GM13976 (cell line): Measurements from ENCODE around the gene CDK3.

Experiments
- DNase-seq: peaks from one replicate; pipeline ENCODE4 v3.0.0; 2012; ENCODE audit warnings: low spot score
- in situ Hi-C: fragments of 300-500 bp; cut with MboI; formaldehyde crosslinking; loops from one replicate; pipeline ENCODE4 v1.12.0; 2022; ENCODE audit warnings: low sequenced_read_pairs, mixed read lengths, inconsistent platforms; ENCODE audit not compliant: unreplicated experiment
- TF ChIP-seq, protein P1 (sequence below): IDR thresholded peaks from 2 replicates; pipeline ENCODE4 v1.5.1; 2012; ENCODE audit warnings: borderline replicate concordance, mild to moderate bottlenecking; ENCODE audit not compliant: insufficient read depth; ENCODE audit errors: extremely low read depth, missing control alignments, control extremely low read depth

CDK3 gene

DNA sequence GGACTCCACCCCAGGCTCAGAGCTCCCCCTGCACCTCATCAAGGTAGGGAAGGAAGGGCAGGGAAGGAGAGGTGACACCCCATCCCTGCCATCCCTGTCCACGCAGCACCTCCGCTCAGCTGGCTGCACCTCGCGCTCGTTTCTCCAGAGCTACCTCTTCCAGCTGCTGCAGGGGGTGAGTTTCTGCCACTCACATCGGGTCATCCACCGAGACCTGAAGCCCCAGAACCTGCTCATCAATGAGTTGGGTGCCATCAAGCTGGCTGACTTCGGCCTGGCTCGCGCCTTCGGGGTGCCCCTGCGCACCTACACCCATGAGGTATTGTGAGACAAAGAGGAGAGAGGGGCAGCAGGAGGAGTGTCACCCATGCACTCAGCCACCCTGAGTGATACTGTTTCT is 1.4 kb downstream of the CDK3 start:
- in situ Hi-C loops = loop anchor here (10.0 kb wide), 1 partner anchor 293 kb away; no protein-coding TSS in a partner anchor
- TF ChIP-seq, protein P1, sequence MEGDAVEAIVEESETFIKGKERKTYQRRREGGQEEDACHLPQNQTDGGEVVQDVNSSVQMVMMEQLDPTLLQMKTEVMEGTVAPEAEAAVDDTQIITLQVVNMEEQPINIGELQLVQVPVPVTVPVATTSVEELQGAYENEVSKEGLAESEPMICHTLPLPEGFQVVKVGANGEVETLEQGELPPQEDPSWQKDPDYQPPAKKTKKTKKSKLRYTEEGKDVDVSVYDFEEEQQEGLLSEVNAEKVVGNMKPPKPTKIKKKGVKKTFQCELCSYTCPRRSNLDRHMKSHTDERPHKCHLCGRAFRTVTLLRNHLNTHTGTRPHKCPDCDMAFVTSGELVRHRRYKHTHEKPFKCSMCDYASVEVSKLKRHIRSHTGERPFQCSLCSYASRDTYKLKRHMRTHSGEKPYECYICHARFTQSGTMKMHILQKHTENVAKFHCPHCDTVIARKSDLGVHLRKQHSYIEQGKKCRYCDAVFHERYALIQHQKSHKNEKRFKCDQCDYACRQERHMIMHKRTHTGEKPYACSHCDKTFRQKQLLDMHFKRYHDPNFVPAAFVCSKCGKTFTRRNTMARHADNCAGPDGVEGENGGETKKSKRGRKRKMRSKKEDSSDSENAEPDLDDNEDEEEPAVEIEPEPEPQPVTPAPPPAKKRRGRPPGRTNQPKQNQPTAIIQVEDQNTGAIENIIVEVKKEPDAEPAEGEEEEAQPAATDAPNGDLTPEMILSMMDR = no peak
- no peak for DNase-seq

DNA sequence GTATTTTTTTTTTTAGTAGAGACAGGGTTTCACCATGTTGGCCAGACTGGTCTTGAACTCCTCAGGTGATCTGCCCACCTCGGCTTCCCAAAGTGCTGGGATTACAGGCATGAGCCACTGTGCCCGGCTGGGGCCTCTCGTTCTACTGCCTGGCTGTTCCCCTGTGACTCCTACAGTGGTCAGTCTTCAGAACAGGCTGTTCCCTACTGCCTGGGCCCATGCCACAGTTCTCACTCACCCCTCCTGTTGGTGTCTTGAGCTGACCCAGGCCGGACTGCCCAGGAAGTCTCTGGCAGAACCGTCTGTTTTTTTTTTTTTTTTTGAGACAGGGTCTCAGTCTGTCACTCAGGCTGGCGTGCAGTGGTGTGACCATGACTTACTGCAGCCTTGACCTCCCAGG is 3.3 kb downstream of the CDK3 start:
- DNase-seq = no peak
- TF ChIP-seq, protein P1 = no peak
- in situ Hi-C loops = loop anchor here (10.0 kb wide), 1 partner anchor 291 kb away; no protein-coding TSS in a partner anchor

DNA sequence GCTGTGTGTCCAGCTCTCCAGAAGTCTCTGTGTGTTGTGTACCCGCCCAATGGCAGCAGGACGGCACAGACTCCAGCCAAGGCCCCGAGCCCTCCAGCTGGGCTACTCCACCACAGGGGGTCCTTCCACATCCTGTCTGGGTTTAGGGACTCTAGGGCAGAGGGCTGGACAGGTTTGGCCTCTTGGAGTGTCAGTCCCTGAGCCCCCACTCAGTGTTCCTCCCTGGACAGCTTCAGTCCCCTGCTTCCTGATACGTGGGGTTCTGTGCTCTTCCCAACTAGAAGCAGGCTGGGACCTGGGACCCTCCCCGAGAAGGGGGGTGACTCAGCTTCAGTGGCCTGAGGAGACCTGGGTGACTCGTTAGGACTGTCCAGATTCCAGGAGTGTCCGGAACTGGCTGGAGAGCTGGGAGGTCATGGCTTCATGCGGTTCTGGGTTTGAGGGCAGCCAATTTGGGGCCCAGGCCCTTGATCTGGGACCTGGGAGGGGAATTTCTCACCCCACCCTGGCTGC is 4.2 kb downstream of the CDK3 start:
- TF ChIP-seq, protein P1 = no peak
- no peak for DNase-seq
- in situ Hi-C loops = loop anchor here (10.0 kb wide), 1 partner anchor 290 kb away; no protein-coding TSS in a partner anchor

DNA sequence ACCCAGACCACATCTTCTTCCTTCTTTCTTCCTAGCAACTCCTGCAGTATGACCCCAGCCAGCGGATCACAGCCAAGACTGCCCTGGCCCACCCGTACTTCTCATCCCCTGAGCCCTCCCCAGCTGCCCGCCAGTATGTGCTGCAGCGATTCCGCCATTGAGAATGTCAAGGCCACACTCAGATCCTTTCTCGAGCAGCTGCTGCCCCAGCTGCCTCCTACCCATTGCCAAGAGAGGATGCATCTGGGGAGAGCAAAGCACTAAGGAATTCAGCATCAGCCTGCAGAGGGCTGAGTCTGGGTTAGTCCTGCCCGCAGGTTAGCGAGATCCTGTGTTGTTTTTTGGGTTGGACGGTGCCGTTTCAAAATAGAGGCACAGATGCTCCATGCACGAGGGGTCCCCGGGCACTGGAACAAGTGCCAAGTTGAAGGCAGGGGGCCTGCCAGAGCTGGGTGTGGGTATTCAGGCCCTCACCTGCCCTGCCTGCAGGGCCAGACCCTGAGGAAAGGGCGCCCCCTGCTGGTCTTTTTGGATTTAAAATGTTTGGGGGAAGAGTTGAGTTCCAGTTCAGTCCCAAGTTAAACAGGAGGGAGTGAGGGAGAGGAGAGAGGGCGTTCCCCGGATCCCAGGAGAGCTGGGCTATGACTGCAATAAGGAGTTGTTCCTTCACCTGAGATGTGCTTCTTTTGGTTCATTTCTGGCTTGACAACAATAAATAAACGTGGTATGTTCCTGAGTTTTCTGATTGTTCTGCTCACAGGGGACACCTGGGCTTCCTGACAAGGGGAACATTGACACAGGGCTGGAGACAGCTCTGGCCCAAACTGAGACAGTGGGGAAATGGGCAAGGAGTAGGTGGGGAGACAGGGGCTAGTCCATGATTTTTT is 4.9 kb downstream of the CDK3 start:
- peak; percentile 88 for DNase-seq
- TF ChIP-seq, protein P1 = peak; percentile 71
- in situ Hi-C loops = loop anchor here (10.0 kb wide), 1 partner anchor 289 kb away; no protein-coding TSS in a partner anchor

DNA sequence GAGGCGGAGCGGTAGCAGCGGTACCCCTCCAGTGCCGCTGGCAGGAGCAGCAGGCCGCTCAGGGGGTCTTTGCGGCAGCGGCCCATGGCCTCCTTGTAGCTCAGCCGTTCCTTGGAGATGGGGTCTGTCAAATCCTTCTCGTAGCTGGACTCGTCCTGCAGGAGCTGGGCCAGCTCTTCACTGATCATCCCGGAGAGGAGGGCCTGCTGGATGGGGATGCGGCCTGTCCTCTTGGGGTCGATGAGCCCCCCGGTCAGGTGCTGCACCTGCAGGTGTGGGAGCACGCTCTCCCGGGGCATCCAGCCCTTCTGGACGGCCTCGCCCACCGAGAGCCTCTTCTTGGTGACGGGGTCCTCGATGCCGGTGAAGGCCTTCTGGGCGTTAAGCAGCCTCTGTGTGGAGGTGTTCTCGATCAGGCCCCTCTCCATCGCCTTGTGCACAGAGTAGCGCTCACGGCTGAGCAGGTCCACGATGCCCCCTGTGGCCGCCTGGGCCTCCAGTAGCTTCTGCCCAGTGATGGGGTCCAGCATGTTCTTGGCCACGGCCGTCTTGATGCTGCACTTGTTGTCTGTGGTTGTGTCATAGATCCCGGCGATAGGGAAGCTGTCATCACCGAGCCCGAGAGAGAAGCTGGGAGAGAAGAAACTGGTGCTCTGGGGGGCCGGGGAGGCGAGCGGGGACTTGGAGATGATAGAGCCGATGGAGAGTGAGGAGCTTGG is 6.6 kb downstream of the CDK3 start:
- DNase-seq = no peak
- TF ChIP-seq, protein P1 = no peak
- in situ Hi-C loops = loop anchor here (10.0 kb wide), 1 partner anchor 288 kb away; no protein-coding TSS in a partner anchor

DNA sequence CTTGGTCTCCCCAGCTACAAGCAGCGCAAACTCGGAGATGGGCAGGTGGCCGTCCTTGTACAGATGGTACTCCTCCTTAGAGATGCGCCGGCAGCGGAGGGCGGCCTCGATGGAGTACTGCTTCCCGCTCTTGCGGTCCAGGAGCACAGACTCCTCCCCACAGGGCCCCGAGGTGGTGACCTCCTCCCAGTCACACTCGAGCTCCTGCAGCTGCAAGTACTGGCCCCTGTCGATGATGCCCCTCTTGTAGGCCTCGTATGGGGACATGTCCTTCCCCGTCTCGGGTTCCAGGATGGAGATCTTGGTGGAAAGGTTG is 7.2 kb downstream of the CDK3 start:
- DNase-seq = no peak
- in situ Hi-C loops = loop anchor here (10.0 kb wide), 1 partner anchor 287 kb away; no protein-coding TSS in a partner anchor
- TF ChIP-seq, protein P1 = no peak
